OCI-LY7 (cell line): ENCODE measurements around the gene AKT3. TPM values are rescaled to one million over a fixed set of nuclear protein-coding genes. Genes with fewer than 3 reads are reported as not detected.

ENCODE experiments used
- BruUV-seq: library from RNA; stranded (reverse); fragments of 400-500 nt; replicated peaks from 2 replicates; lab custom pipeline; 2021; lab: Mats Ljungman, UMichigan
- CTCF ChIA-PET: fragments of 300-600 bp; sonication (Branson Sonifier 250); formaldehyde crosslinking; loops from one replicate; lab custom pipeline; 2022; ENCODE audit warnings: antibody characterized with exemption; ENCODE audit not compliant: unreplicated experiment; lab: Charles Lee
- POLR2A ChIA-PET: fragments of 300-600 bp; sonication (Branson Sonifier 250); formaldehyde crosslinking; loops from one replicate; lab custom pipeline; 2022; ENCODE audit warnings: antibody characterized with exemption; lab: Charles Lee
- DNase-seq: peaks from one replicate; pipeline ENCODE4 v3.0.0-alpha.2; 2015; ENCODE audit warnings: low spot score
- H2AFZ ChIP-seq: fragments of 200-600 bp; sonication (generic), shearing (Covaris generic); 2 replicates; pipeline ENCODE4 v1.6.1; 2014; ENCODE audit warnings: mild to moderate bottlenecking, antibody characterized with exemption, low read length, moderate library complexity
- H3K27ac ChIP-seq: fragments of 200-600 bp; sonication (generic); 2 replicates; pipeline ENCODE4 v1.5.1; 2014; ENCODE audit warnings: mixed run types, low read depth, mild to moderate bottlenecking, moderate library complexity, low read length, inconsistent platforms; ENCODE audit not compliant: poor library complexity, severe bottlenecking
- H3K36me3 ChIP-seq: fragments of 200-600 bp; sonication (generic); 2 replicates; pipeline ENCODE4 v1.6.1; 2014; ENCODE audit warnings: mild to moderate bottlenecking, antibody characterized with exemption, low read length, moderate library complexity, mixed read lengths; ENCODE audit not compliant: insufficient read depth
- H3K4me1 ChIP-seq: fragments of 200-600 bp; sonication (generic); 2 replicates; pipeline ENCODE4 v1.5.1; 2014; ENCODE audit warnings: mild to moderate bottlenecking, low read length; ENCODE audit not compliant: insufficient read depth, poor library complexity, severe bottlenecking
- H3K4me2 ChIP-seq: fragments of 200-600 bp; sonication (generic); 2 replicates; pipeline ENCODE4 v1.6.1; 2014; ENCODE audit warnings: mild to moderate bottlenecking, low read length
- H3K4me3 ChIP-seq: fragments of 200-600 bp; sonication (generic); 2 replicates; pipeline ENCODE4 v1.5.1; 2014; ENCODE audit warnings: mild to moderate bottlenecking, low read depth, low read length; ENCODE audit not compliant: poor library complexity, severe bottlenecking
- H3K79me2 ChIP-seq: fragments of 200-600 bp; sonication (generic); 2 replicates; pipeline ENCODE4 v1.6.1; 2016; ENCODE audit warnings: low read depth, mild to moderate bottlenecking, low read length, moderate library complexity, mixed read lengths; ENCODE audit not compliant: insufficient read depth
- H3K9me2 ChIP-seq: fragments of 200-600 bp; sonication (generic); 2 replicates; pipeline ENCODE4 v1.6.1; 2016; ENCODE audit warnings: mild to moderate bottlenecking, low read length, mixed read lengths; ENCODE audit not compliant: insufficient read depth
- H3K9me3 ChIP-seq: fragments of 200-600 bp; sonication (generic); 2 replicates; pipeline ENCODE4 v1.6.1; 2014; ENCODE audit warnings: mild to moderate bottlenecking, mixed run types, low read length, mixed read lengths
- H4K20me1 ChIP-seq: fragments of 200-600 bp; sonication (generic); 2 replicates; pipeline ENCODE4 v1.6.1; 2014; ENCODE audit warnings: mild to moderate bottlenecking, antibody characterized with exemption, low read length, moderate library complexity, mixed read lengths; ENCODE audit not compliant: insufficient read depth
- EZH2phosphoT487 ChIP-seq: fragments of 200-600 bp; sonication (generic); IDR thresholded peaks from 2 replicates; pipeline ENCODE4 v1.6.1; 2018; ENCODE audit warnings: low read depth, borderline replicate concordance, mild to moderate bottlenecking, mixed run types, antibody characterized with exemption, low read length, moderate library complexity, mixed read lengths
- intact Hi-C: fragments of 100-400 bp; cut with micrococcal nuclease; formaldehyde crosslinking; loops from one replicate; pipeline ENCODE4 v1.10.0; 2022; ENCODE audit not compliant: unreplicated experiment
- total RNA-seq, 2 experiments: library from RNA; depleted of rRNA in 1 of 2; stranded (reverse); fragments of >200 nt in 1 of 2; shearing (Covaris generic) in 1 of 2; gene quantifications; 2 replicates each; pipeline ENCODE4 v1.2.3, GENCODE V29; 2014 to 2022
- TF ChIP-seq, protein P1 (sequence below): fragments of 200-600 bp; sonication (generic); conservative IDR thresholded peaks from 2 replicates; pipeline ENCODE4 v1.5.1; 2014; ENCODE audit warnings: mild to moderate bottlenecking, antibody characterized with exemption, low read length, moderate library complexity, mixed read lengths

AKT3 gene
- total RNA-seq, 2 experiments from 2014 or later, result 0.29 TPM; not detected in 1

DNA sequence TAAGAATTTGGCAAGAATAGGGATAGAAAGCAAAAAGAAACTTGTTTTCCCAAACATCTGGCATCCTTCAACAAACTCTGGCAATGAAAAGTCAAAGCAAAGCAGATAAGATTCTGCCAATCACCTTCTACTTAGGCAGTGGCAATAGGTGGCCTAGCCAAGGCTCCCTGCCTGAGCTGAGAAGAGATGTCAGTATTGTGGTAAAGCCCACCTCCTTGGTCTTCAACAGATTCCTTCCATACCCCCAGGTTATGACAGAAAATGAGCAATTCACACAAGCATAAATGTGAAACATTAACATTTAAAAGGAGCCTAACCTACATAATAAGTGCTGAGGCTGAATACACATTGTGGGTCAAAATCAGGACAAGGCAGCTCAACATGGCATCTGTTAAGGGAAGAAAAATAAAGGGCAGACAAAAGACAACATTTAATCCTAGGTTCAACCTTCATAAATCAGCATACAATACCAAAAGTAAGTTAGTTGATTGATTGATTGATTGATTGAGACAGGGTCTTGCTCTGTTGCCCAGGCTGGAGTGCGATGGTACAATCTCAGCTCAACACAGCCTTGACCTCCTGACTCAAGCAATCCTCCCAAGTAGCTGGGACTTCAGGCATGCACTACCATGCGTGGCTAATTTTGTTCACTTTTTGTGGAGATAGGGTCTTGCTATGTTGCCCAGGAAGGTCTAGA is 123.1 kb downstream of the AKT3 start:
- no TSS peak for BruUV-seq
- ChIA-PET CTCF (no interaction called here), POLR2A (no interaction called here)
- Histone ChIP-seq H3K36me3 (no peaks in the 10 kb centered on the region), H3K4me2 (no peak overlapping the region), H3K4me1 (peaks cover 7% of the 10 kb centered on the region), H4K20me1 (no peaks in the 10 kb centered on the region), H3K9me2 (no peaks in the 10 kb centered on the region), H3K79me2 (no peaks in the 10 kb centered on the region), H3K9me3 (0 out of 2 replicates have a peak, but pooled peaks cover 3% of the 10 kb centered on the region), H2AFZ (no peak overlapping the region), H3K4me3 (no peak overlapping the region), H3K27ac (no peak overlapping the region)
- TF ChIP-seq, protein P1, sequence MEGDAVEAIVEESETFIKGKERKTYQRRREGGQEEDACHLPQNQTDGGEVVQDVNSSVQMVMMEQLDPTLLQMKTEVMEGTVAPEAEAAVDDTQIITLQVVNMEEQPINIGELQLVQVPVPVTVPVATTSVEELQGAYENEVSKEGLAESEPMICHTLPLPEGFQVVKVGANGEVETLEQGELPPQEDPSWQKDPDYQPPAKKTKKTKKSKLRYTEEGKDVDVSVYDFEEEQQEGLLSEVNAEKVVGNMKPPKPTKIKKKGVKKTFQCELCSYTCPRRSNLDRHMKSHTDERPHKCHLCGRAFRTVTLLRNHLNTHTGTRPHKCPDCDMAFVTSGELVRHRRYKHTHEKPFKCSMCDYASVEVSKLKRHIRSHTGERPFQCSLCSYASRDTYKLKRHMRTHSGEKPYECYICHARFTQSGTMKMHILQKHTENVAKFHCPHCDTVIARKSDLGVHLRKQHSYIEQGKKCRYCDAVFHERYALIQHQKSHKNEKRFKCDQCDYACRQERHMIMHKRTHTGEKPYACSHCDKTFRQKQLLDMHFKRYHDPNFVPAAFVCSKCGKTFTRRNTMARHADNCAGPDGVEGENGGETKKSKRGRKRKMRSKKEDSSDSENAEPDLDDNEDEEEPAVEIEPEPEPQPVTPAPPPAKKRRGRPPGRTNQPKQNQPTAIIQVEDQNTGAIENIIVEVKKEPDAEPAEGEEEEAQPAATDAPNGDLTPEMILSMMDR, result no peak
- no peak for TF ChIP-seq EZH2phosphoT487
- intact Hi-C loops, result no loop called here
- no peak for DNase-seq

DNA sequence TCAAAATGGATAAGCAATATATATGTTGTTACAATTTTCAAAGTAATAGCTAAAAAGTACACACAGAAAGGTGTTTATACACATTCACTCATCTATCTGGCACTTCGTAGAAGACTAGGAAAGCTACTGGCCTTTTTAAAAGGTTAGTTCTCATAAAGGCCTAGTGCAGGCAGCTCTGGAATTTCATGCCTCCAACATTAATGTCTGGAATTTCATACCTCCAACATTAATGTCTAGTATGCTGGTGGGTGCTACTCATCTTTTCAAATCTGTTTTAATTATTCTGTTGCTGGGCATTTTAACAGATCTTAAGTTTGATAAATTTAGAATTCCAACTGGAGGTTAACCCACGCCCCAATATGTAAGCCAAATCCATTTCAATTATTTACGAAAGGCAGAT is 124.2 kb downstream of the AKT3 start:
- ChIA-PET POLR2A (interaction anchor here (0.7 kb wide), 1 partner anchor 24 kb away, joined by 3 read pairs; no protein-coding TSS in a partner anchor), CTCF (no interaction called here)
- TF ChIP-seq EZH2phosphoT487, result no peak
- TF ChIP-seq, protein P1, result no peak
- BruUV-seq, result no TSS peak
- Histone ChIP-seq H3K36me3 (no peaks in the 10 kb centered on the region), H3K27ac (no peak overlapping the region), H4K20me1 (no peaks in the 10 kb centered on the region), H3K4me1 (peaks cover 7% of the 10 kb centered on the region), H3K4me2 (no peak overlapping the region), H3K9me3 (0 out of 2 replicates have a peak, but pooled peaks cover 3% of the 10 kb centered on the region), H3K79me2 (no peaks in the 10 kb centered on the region), H2AFZ (no peak overlapping the region), H3K9me2 (no peaks in the 10 kb centered on the region), H3K4me3 (no peak overlapping the region)
- no peak for DNase-seq
- intact Hi-C loops, result no loop called here

DNA sequence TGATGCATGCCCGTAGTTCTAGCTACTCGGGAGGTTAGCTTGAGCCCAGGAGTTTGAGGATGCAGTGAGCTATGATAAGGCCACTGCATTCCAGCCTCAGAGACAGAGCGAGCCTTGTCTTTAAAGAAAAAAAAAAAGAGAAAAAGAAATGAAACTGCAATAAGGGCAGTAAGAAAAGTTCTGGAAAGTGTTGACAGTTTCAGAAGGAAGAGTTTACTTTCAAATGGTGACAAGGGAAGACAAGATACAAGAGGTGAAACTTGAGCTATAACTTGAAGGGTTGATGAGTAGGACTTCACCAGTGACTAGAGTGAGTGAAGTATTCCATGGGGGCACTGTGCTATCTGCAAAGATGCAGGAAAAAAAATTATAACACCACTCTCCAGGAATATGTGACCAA is 125.0 kb downstream of the AKT3 start:
- Histone ChIP-seq H3K4me2 (no peak overlapping the region), H3K4me3 (no peak overlapping the region), H4K20me1 (no peaks in the 10 kb centered on the region), H3K9me2 (no peaks in the 10 kb centered on the region), H3K36me3 (no peaks in the 10 kb centered on the region), H3K79me2 (no peaks in the 10 kb centered on the region), H3K9me3 (0 out of 2 replicates have a peak, but pooled peaks cover 3% of the 10 kb centered on the region), H3K27ac (no peak overlapping the region), H3K4me1 (peaks cover 7% of the 10 kb centered on the region), H2AFZ (no peak overlapping the region)
- ChIA-PET CTCF (interaction anchor here (0.6 kb wide), 1 partner anchor 401 kb away, joined by 4 read pairs; no protein-coding TSS in a partner anchor), POLR2A (interaction anchor here (0.7 kb wide), 2 partner anchors 24 to 390 kb away, joined by 3 to 4 read pairs; no protein-coding TSS in a partner anchor)
- no peak for DNase-seq
- TF ChIP-seq, protein P1, result no peak
- intact Hi-C loops, result no loop called here
- BruUV-seq, result no TSS peak
